ENCODE results near the gene TULP4. TPM values are rescaled to one million over a fixed set of nuclear protein-coding genes. Genes with fewer than 3 reads are reported as not detected.

The TULP4 gene
- total RNA-seq, 6 donors from 2014 or later = 78.7 to 150 (median 94.4) TPM

- DNase-seq (no peak), ATAC-seq (ENCODE audit: low FRiP score in 2 of 2) (no peak)
- Histone ChIP-seq H3K4me1 (peaks cover 17 to 33% (median 28%) of the 10 kb centered on the region in 4 donors), H3K36me3 (no peaks in the 10 kb centered on the region), H3K9me3 (no peaks in the 10 kb centered on the region), H3K27me3 (no peaks in the 10 kb centered on the region), H3K4me3 (peak overlapping the region; percentile 4 to 98 (median 89)), H3K27ac (peak overlapping the region; percentile 92 to 93 (median 92))
- TF ChIP-seq EP300 (IDR thresholded peaks at IDR 0.05) = no peak
- WGBS, 2 donors = 42 to 49% methylated on average over 14 of the region's 14 CpGs
These were observed 247.2 kb downstream of the TULP4 start for GRCh38 chr6:158559338-158559894.

DNA sequence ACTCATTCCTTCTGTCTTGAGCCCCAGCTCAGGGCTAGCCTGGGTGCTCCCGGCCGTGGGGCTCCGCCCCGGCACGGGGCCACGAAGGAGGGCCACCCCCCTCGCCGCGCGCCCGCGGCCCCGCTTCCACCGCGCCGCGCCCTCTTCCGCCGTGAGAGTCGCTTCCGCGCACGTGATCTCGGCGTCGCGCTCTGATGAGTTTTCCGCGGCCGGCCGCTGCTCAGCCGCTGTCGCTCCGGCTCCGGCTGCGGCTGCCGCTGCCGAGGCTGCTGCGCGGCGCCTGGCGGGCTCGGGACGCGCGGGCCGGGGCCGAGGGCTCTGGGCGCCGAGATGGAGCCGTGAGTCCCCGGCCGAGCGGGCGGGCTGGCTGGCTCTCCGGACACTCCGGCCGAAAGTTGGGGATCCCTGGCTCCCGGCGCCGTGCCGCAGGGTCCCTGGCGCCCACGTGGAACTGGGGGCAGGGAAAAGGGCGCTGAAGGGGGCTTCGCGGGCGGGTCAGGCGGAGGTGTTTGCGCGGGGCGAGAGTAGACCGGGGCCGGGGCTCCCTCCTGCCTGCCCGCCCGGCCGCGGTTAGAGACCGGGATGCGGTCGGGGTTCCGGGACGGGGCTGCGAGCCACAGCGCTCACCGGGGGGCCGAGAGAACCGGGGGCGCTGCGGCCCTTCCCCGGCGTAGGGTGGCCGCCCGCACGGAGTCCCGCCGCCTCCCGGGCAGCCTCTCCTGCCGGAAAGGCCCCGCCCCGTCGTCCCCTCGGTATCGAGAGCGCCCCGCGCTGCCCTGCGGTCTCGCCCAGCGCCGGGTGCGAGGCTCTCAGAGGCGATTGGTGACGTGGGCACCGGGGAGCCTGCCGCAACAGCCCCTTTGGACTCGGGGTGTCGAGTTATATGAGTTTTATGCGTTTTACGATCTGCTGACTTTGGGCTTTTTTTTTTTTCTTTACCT, 247.9 kb downstream of the TULP4 start, which contains the start of gene TMEM181:
Gene TMEM181 (plus strand): TSS at position 197 of the 941 bp plus-strand sequence. CDS start 134 bp downstream, at position 331.
- Histone ChIP-seq H3K4me1 (peaks cover 17 to 39% (median 26%) of the 10 kb centered on the region in 4 donors), H3K27ac (peak within 1 kb of the TSS; percentile 92 to 93 (median 92)), H3K27me3 (no peaks in the 10 kb centered on the region), H3K36me3 (no peaks in the 10 kb centered on the region), H3K4me3 (peak within 1 kb of the TSS; percentile 87 to 98 (median 91)), H3K9me3 (no peaks in the 10 kb centered on the region)
- TF ChIP-seq, protein P1, sequence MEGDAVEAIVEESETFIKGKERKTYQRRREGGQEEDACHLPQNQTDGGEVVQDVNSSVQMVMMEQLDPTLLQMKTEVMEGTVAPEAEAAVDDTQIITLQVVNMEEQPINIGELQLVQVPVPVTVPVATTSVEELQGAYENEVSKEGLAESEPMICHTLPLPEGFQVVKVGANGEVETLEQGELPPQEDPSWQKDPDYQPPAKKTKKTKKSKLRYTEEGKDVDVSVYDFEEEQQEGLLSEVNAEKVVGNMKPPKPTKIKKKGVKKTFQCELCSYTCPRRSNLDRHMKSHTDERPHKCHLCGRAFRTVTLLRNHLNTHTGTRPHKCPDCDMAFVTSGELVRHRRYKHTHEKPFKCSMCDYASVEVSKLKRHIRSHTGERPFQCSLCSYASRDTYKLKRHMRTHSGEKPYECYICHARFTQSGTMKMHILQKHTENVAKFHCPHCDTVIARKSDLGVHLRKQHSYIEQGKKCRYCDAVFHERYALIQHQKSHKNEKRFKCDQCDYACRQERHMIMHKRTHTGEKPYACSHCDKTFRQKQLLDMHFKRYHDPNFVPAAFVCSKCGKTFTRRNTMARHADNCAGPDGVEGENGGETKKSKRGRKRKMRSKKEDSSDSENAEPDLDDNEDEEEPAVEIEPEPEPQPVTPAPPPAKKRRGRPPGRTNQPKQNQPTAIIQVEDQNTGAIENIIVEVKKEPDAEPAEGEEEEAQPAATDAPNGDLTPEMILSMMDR (IDR thresholded peaks at IDR 0.05) = peak in 1 of 6 experiments; percentile 17
- TF ChIP-seq POLR2AphosphoS5 (IDR thresholded peaks at IDR 0.05) = peak; percentile 83 to 92
- peak in 3 of 4 donors; percentile 48 to 87 (median 81) for TF ChIP-seq POLR2A (IDR thresholded peaks at IDR 0.05)
- TF ChIP-seq EP300 (IDR thresholded peaks at IDR 0.05) = peak in 1 of 4 donors; percentile 69
- ATAC-seq (ENCODE audit: low FRiP score in 2 of 2) = peak; percentile 87 to 96
- WGBS, 2 donors = 1 to 2% methylated on average over 38 to 56 of the region's 120 CpGs
- peak; percentile 87 to 99 for DNase-seq

GRCh38 chr6:158560836-158561320, 248.6 kb downstream of the TULP4 start:
- peak overlapping the region; percentile 92 to 93 (median 92) for H3K27ac ChIP-seq
- ATAC-seq (ENCODE audit: low FRiP score in 2 of 2) (peak in 1 of 2 donors; percentile 40), DNase-seq (peak; percentile 29 to 75)
- H3K27me3 ChIP-seq = no peaks in the 10 kb centered on the region
- peak overlapping the region; percentile 87 to 98 (median 91) for H3K4me3 ChIP-seq
- TF ChIP-seq POLR2AphosphoS5 (IDR thresholded peaks at IDR 0.05) (no peak), EP300 (IDR thresholded peaks at IDR 0.05) (no peak)
- TF ChIP-seq, protein P1 (IDR thresholded peaks at IDR 0.05) = no peak
- H3K4me1 ChIP-seq = peaks cover 22 to 39% (median 28%) of the 10 kb centered on the region in 4 donors
- WGBS, 2 donors = 6 to 14% methylated on average over 6 to 19 of the region's 19 CpGs
- H3K36me3 ChIP-seq = no peaks in the 10 kb centered on the region
- no peaks in the 10 kb centered on the region for H3K9me3 ChIP-seq

Small RNAs within 50 kb of the gene (small RNA-seq; reads per million reads assigned to genes)
- gene RN7SL173P = 0 reads per million in 4 donors

Other genes with a start within 250 kb of the TULP4 start
- gene SERAC1, start 144.2 kb upstream of the TULP4 start, total RNA-seq = 10 to 100 TPM in 1 of 6 donors, 1 to 10 TPM in 5; 3.2 to 11.4 (median 6.1) TPM
- 10 to 100 TPM in 2 of 6 donors, 1 to 10 TPM in 3, under 1 TPM in 1; 0.89 to 16.9 (median 3.4) TPM for gene GTF2H5, start 144.1 kb upstream of the TULP4 start, total RNA-seq
- gene TMEM181, start 247.6 kb downstream of the TULP4 start, total RNA-seq = 10 to 100 TPM; 11.5 to 27.6 (median 18.9) TPM

Measured in upper lobe of left lung (tissue), 6 donors.